Activated naive CD4-positive, alpha-beta T cell treated with anti-CD3 and anti-CD28 coated beads, Interleukin-2, amount 50 U/mL, for 72 hours (primary cell): ENCODE results near the gene ZNRD2. TPM values are rescaled to one million over a fixed set of nuclear protein-coding genes. Genes with fewer than 3 reads are reported as not detected.
"Not testable (repeated sequence)": the region's sequence is repeated elsewhere in the genome, so short reads cannot be mapped to it uniquely, and the experiment has no call there.

Source experiments
- ATAC-seq, 2 donors: fragments of 150-1000 bp; cut with Tn5 transposase; 2 replicates each; pipeline ENCODE4 v1.10.0; 2021; ENCODE audit warnings: mild to moderate bottlenecking in 2 of 2, moderate library complexity in 2 of 2
- DNase-seq, 2 donors: peaks; one replicate each; pipeline ENCODE4 v3.0.0; 2021 to 2022; ENCODE audit warnings: low spot score in 2 of 2
- H3K27ac Mint-ChIP-seq, 2 donors: one replicate each; pipeline ENCODE4 v1.8.0; 2022; ENCODE audit warnings: mild to moderate bottlenecking in 2 of 2, mixed read lengths in 2 of 2
- H3K36me3 Mint-ChIP-seq, 2 donors: one replicate each; pipeline ENCODE4 v1.8.0; 2022; ENCODE audit warnings: mixed read lengths in 2 of 2
- H3K9me3 Mint-ChIP-seq, 2 donors: one replicate each; pipeline ENCODE4 v1.8.0; 2022; ENCODE audit warnings: mixed read lengths in 2 of 2
- total RNA-seq, 2 donors: library from RNA; stranded (reverse); gene quantifications; one replicate each; pipeline ENCODE4 v1.2.3, GENCODE V29; 2022

ZNRD2 gene
- 10 to 100 TPM; 35.9 to 44.3 TPM for total RNA-seq

GRCh38 chr11:65569973-65570918, at the start of gene ZNRD2:
Gene ZNRD2 (plus strand): TSS chr11:65570477. CDS start chr11:65570492, 15 bp downstream.
- Mint-ChIP-seq H3K9me3 (no peaks in the 10 kb centered on the region), H3K27ac (peak within 1 kb of the TSS; percentile 96), H3K36me3 (peaks cover 20 to 31% of the 10 kb centered on the region in 2 donors)
- DNase-seq (peak; percentile 99), ATAC-seq (peak; percentile 80)

- H3K27ac Mint-ChIP-seq: peak overlapping the region; percentile 69 to 77
- not testable (repeated sequence) for DNase-seq, H3K9me3 Mint-ChIP-seq, H3K36me3 Mint-ChIP-seq, ATAC-seq
These were observed 48.3 kb upstream of the ZNRD2 start for GRCh38 chr11:65521777-65522521.

GRCh38 chr11:65522718-65523630, 47.3 kb upstream of the ZNRD2 start:
- ATAC-seq: peak; percentile 19 to 23
- not testable (repeated sequence) for H3K9me3 Mint-ChIP-seq, DNase-seq, H3K36me3 Mint-ChIP-seq
- peak overlapping the region; percentile 73 to 85 for H3K27ac Mint-ChIP-seq

GRCh38 chr11:65523631-65523968, 46.7 kb upstream of the ZNRD2 start:
- not testable (repeated sequence) for H3K36me3 Mint-ChIP-seq, DNase-seq, H3K9me3 Mint-ChIP-seq
- ATAC-seq: peak in 1 of 2 donors; percentile 12
- H3K27ac Mint-ChIP-seq: peak overlapping the region; percentile 73 to 85

- Mint-ChIP-seq H3K27ac (peak overlapping the region; percentile 73 to 90), H3K36me3 (peaks cover 5% of the 10 kb centered on the region in 2 donors), H3K9me3 (no peaks in the 10 kb centered on the region)
- ATAC-seq (peak; percentile 7 to 36), DNase-seq (no peak)
These were observed 46.1 kb upstream of the ZNRD2 start for GRCh38 chr11:65524014-65524740.

- no peaks in the 10 kb centered on the region for H3K9me3 Mint-ChIP-seq
- peak within 1 kb of the TSS; percentile 83 to 93 for H3K27ac Mint-ChIP-seq
- ATAC-seq (peak; percentile 82 to 85), DNase-seq (peak; percentile 79 to 80)
- H3K36me3 Mint-ChIP-seq: peaks cover 5% of the 10 kb centered on the region in 2 donors
These were observed 45.3 kb upstream of the ZNRD2 start, which contains the start of gene SCYL1 for GRCh38 chr11:65524741-65525545. Gene SCYL1 (plus strand): TSS chr11:65525083. CDS start chr11:65525154, 71 bp downstream.

- ATAC-seq: no peak
- no peak for DNase-seq
- H3K27ac Mint-ChIP-seq: peak overlapping the region; percentile 83 to 93
- H3K36me3 Mint-ChIP-seq: peaks cover 5% of the 10 kb centered on the region in 2 donors
- no peaks in the 10 kb centered on the region for H3K9me3 Mint-ChIP-seq
These were observed 44.5 kb upstream of the ZNRD2 start for GRCh38 chr11:65525546-65526480.

GRCh38 chr11:65526744-65527143, 43.5 kb upstream of the ZNRD2 start:
- no peak for ATAC-seq
- no peaks in the 10 kb centered on the region for H3K9me3 Mint-ChIP-seq
- no peak for DNase-seq
- peaks cover 5% of the 10 kb centered on the region in 2 donors for H3K36me3 Mint-ChIP-seq
- no peak overlapping the region for H3K27ac Mint-ChIP-seq

- ATAC-seq (no peak), DNase-seq (no peak)
- Mint-ChIP-seq H3K27ac (peak overlapping the region in 1 of 2 donors; percentile 39), H3K36me3 (peaks cover 5% of the 10 kb centered on the region in 2 donors), H3K9me3 (no peaks in the 10 kb centered on the region)
These were observed 41.4 kb upstream of the ZNRD2 start for GRCh38 chr11:65528819-65529350.

- no peaks in the 10 kb centered on the region for H3K9me3 Mint-ChIP-seq
- no peak for ATAC-seq
- peak overlapping the region; percentile 61 to 72 for H3K27ac Mint-ChIP-seq
- DNase-seq: no peak
- H3K36me3 Mint-ChIP-seq: peaks cover under 1 to 5% of the 10 kb centered on the region in 2 donors
These were observed 40.7 kb upstream of the ZNRD2 start for GRCh38 chr11:65529475-65530156.

GRCh38 chr11:65530157-65530496, 40.1 kb upstream of the ZNRD2 start:
- ATAC-seq: peak; percentile 27 to 66
- Mint-ChIP-seq H3K9me3 (no peaks in the 10 kb centered on the region), H3K36me3 (peaks cover 0 to 5% of the 10 kb centered on the region in 2 donors), H3K27ac (peak overlapping the region; percentile 61 to 72)
- no peak for DNase-seq

- H3K9me3 Mint-ChIP-seq: no peaks in the 10 kb centered on the region
- DNase-seq (no peak), ATAC-seq (no peak)
- no peak overlapping the region for H3K27ac Mint-ChIP-seq
- no peaks in the 10 kb centered on the region for H3K36me3 Mint-ChIP-seq
These were observed 37.8 kb upstream of the ZNRD2 start for GRCh38 chr11:65532388-65533064.

GRCh38 chr11:65535102-65535501, 35.2 kb upstream of the ZNRD2 start:
- no peak for DNase-seq
- peak overlapping the region; percentile 8 to 61 for H3K27ac Mint-ChIP-seq
- no peak for ATAC-seq
- H3K9me3 Mint-ChIP-seq: no peaks in the 10 kb centered on the region
- no peaks in the 10 kb centered on the region for H3K36me3 Mint-ChIP-seq
